Stimulated activated naive CD8-positive, alpha-beta T cell treated with anti-CD3 and anti-CD28 coated beads, Interleukin-15, Interleukin-2, amounts not matched to agents 100 U/mL and 50 U/mL, for 24 hours (primary cell): Measurements from ENCODE around the gene CYP27C1.

ENCODE experiments used
- ATAC-seq: fragments of 150-1000 bp; cut with Tn5 transposase; one replicate; pipeline ENCODE4 v1.10.0; 2021
- DNase-seq: peaks from one replicate; pipeline ENCODE4 v3.0.0; 2021

The CYP27C1 gene

GRCh38 chr2:127150996-127151395 is 69.1 kb downstream of the CYP27C1 start:
- DNase-seq (no peak), ATAC-seq (no peak)

GRCh38 chr2:127149384-127149783 is 70.7 kb downstream of the CYP27C1 start:
- DNase-seq = no peak
- no peak for ATAC-seq

DNA sequence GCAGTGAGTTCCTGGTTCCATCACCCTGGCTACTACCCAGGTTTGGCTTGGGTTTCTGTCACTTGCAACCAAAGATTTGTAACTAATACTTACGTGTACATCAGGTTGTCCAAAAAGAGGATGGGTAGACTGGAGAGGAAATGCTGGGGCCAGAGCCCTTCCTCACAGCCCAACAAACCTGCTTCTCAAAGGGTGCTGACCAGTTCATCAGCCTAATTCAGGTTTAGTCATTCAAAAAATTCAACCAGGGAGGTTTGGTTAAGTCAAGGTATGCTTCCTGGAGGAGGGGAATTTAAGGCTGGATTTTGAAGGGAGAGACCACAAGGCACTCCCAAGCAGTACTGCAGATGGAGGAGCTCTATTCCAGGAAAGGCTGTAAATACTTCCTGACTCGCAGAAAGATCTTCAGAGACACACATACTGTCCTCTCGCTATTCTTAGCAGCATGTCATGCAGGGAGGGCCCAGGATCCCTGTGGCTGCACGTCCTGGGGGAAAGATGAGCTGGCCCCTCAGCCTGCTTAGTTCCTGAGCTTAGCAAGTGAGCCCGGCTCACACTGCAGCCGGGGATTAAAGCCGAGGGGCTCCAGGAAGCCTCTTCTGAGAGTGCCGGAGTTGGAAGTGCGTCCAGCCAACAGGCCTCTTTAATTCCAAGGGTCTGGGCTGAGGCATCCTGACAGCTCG is 73.1 kb downstream of the CYP27C1 start:
- no peak for DNase-seq
- ATAC-seq = no peak

DNA sequence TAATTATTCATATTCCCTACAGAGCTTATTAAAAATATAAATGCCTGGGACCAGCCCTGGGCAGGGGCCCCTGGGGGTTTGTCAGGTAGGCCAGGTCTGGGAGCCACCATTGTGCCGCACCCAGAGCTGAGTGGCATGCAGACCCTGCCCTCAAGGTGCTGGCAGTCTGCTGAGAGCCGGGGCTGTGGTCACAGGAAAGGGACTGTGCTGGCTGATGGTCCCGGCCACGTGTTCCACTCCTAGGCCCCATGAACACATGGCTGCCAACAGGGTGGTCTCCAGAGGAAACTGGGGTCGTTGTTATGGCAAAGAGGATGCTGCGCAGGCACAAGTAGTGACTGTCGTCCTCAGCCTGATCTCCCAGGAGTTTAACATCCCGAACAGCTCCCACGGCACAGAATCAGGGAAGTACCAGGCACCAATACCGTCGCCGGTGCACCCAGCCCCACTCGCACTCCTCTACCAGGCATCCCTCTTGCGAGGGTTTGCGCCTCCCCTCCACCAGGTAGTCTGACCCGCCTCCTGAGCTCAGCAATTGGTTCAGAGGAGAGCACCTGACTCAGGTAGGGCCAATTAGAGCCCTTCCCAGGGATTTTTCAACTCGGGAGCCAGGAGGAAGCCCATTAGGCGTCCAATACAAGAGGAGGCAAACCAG is 73.9 kb downstream of the CYP27C1 start:
- DNase-seq (no peak), ATAC-seq (no peak)

GRCh38 chr2:127145280-127145895 is 74.7 kb downstream of the CYP27C1 start:
- no peak for DNase-seq

DNA sequence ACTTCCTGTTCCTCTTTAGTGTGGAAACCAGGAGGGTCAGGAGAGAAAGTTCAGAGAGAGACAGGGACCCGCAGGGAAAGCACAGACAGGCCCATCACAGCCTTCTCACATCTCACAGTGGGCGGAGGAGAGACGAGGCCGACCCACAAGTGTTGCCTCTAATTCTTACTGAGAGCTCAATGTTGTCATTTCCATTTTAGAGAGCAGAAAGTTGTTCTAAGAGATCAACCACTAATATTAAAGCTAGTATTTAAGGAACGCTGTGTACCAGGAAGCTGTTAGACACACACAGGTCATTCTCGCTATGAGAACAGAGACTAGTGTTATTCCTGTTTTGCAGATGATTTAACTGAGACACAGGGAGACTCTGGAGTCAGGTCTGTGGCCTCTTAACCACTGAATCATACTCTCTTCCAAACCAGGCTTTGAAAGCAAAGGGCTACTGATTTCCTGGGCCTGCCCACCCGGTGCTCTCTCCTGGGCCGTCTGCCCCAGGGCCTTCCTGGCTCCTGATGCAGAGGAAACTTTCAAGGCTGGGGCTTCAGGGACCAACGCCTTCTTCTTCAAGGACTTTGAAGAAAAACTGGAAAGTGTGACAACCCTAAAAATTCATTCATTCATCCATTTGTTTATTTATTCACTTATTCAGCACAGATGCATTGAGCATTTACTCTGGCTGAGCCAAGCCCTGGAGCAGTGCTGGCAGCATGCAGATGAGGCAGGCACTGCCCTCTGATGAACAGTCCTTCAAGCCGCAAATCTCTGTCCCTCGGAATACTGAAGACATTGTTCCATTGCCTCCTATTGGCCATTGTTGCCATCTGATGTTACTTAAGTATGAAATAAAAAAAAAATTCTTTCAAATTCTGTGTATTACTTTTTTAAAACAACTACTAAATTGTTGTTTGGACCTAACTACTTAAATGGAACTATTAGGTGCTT is 76.0 kb downstream of the CYP27C1 start:
- no peak for DNase-seq
- no peak for ATAC-seq

More at GRCh38 chr2:127145280-127145895, 74.7 kb downstream of the CYP27C1 start:
- no peak for ATAC-seq

DNA sequence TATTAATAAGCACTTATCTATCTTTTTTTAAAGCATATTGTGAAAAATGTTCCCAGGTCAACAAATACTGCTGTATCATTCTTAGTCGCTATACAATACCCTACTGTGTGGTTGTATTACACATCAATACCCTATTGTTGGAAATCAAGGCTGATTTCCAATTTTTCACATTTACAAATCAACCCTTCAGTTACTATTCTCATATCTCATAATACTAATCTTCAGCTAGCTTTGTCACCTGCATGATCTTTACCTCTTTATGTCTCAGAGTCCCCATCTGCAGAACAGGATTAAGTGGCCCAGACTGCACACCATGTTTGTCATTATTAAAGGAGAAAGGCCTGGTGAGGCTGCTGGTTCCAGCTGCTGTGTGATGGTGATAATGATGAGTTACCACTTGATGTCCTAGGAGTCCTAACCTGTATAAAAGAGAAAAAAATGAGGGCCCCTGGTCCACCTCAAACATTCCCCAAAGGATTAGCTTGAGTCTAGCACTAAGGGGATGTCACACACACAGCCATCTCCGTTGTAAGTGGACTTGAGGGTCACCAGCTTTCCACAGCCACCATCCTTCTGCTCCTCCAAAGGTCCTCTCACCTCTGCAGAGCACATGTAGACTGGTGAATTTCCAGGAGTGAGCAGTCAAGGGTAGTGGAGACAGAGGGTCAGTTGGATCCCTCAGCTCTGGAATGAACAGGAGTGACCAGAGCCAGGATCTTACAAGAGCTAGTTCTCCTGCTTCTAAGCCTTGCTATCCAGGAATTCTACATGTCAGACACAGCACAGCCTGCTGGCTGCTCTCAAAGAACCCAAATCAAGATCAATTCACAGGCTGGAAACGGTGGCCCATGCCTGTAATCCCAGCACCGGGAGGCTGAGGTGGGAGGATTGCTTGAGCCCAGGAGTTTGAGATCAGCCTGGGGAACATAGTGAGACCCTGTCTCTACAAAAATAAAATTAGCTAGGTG is 77.2 kb downstream of the CYP27C1 start:
- no peak for DNase-seq
- ATAC-seq = no peak

GRCh38 chr2:127140538-127140937 is 79.6 kb downstream of the CYP27C1 start:
- ATAC-seq (no peak), DNase-seq (no peak)

DNA sequence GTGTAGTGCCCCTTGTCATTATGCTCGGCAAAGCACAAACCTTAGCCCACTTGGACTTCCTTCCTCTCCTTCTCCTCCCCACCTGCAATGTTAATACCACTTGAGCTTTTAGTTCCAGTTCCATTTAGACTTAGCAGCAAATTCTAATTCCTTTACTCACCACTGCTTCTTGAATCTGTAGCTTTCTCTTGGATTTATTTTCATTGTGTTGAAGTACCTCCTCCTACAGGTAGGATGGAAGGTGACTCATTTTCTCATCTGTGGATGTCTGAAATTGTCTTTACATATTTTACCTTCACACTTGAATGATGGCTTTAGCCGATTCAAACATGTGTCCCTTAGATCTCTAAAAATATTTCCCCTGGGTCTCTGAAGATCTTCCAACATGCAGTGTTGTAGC is 80.3 kb downstream of the CYP27C1 start:
- DNase-seq (no peak), ATAC-seq (no peak)

DNA sequence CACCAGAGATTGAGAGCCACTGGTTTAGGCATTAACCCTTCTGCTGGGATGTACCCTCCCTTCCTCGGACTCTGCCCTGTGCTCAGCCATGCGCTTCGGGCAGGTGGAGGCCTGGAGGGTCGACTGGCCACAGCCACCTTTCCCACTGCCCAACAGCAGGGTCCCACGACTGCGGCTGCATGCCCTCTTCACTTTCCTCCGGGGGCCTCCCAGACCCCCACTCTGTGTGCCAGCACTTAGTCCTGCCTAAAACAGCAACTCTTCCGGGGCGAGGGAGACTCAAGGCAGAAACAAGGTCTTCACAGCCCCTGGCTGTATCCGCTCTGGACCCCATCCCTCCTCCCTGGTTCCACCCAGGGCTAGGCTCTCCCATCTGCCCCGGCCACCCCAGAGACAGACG is 81.8 kb downstream of the CYP27C1 start:
- ATAC-seq = no peak
- no peak for DNase-seq

DNA sequence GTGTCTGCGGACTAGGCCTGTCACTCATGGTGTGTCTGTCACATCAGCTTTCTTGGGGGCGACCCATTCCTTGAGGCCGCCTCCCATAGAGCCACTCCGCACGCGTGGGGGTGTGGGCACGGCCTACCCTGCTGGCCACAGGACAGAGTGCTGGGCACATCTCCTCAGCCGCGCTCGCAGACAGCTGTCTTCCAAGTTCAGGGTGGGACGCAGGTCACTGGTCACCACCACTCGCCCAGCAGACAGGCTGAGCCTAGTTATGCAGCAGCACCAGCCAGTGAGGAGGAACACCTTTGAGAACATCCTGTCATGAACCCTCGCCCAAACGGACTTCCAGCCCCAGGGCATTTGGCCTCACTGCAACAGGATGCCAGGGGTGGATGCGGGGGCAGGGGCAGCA is 82.4 kb downstream of the CYP27C1 start:
- ATAC-seq = no peak
- no peak for DNase-seq

- DNase-seq = no peak
- no peak for ATAC-seq
These were observed 82.9 kb downstream of the CYP27C1 start for GRCh38 chr2:127137225-127137624.

GRCh38 chr2:127134833-127135830 is 85.0 kb downstream of the CYP27C1 start:
- no peak for DNase-seq
- ATAC-seq = no peak

- no peak for ATAC-seq
- DNase-seq = no peak
These were observed 85.9 kb downstream of the CYP27C1 start for GRCh38 chr2:127134235-127134634.
